IMR-90 (cell line): Measurements from ENCODE around the gene DENND1A. TPM values are rescaled to one million over a fixed set of nuclear protein-coding genes. Genes with fewer than 3 reads are reported as not detected.

ENCODE experiments used
- ATAC-seq: fragments of 200-7000 bp; cut with Tn5 transposase; 2 replicates; pipeline ENCODE4 v1.9.1; 2020; ENCODE audit warnings: low read depth, mild to moderate bottlenecking, moderate library complexity
- BruUV-seq: library from RNA; stranded (reverse); fragments of 400-500 nt; replicated peaks from 2 replicates; lab custom pipeline; 2021; lab: Mats Ljungman, UMichigan
- CTCF ChIA-PET: fragments of 300-600 bp; formaldehyde crosslinking; extraction: SDS; loops from one replicate; lab custom pipeline; 2021; ENCODE audit warnings: antibody characterized with exemption; lab: Yijun Ruan, JAX
- POLR2A ChIA-PET: fragments of 300-600 bp; sonication (Branson Sonifier 250); formaldehyde crosslinking; loops from one replicate; lab custom pipeline; 2022; ENCODE audit warnings: antibody characterized with exemption; ENCODE audit not compliant: unreplicated experiment; lab: Charles Lee
- DNase-seq: peaks from one replicate; pipeline ENCODE4 v3.0.0; 2013
- H2AFZ ChIP-seq: replicated peaks from 2 replicates; pipeline ENCODE3; 2013; ENCODE audit warnings: low read length, mild to moderate bottlenecking; ENCODE audit not compliant: poor library complexity
- H2AK5ac ChIP-seq: 2 replicates; pipeline ENCODE4 v1.6.1; 2013; ENCODE audit warnings: low read depth, low read length, inconsistent platforms
- H2AK9ac ChIP-seq: replicated peaks from 2 replicates; pipeline ENCODE3; 2013; ENCODE audit warnings: mild to moderate bottlenecking, low read depth, low read length, moderate library complexity; ENCODE audit not compliant: poor library complexity
- H2BK120ac ChIP-seq: 2 replicates; pipeline ENCODE4 v1.6.1; 2013; ENCODE audit warnings: low read depth, low read length, inconsistent platforms
- H2BK15ac ChIP-seq: 3 replicates; pipeline ENCODE4 v1.6.1; 2013; ENCODE audit warnings: low read depth, low read length, inconsistent platforms
- H2BK20ac ChIP-seq: 2 replicates; pipeline ENCODE4 v1.6.1; 2013; ENCODE audit warnings: low read depth, mild to moderate bottlenecking, inconsistent platforms, low read length, moderate library complexity
- H2BK5ac ChIP-seq: 2 replicates; pipeline ENCODE4 v1.6.1; 2013; ENCODE audit warnings: mild to moderate bottlenecking, low read depth, low read length, inconsistent platforms; ENCODE audit not compliant: poor library complexity, severe bottlenecking
- H3K14ac ChIP-seq: replicated peaks from 2 replicates; pipeline ENCODE4 v1.6.1; 2013; ENCODE audit warnings: low read depth, low read length, inconsistent platforms
- H3K18ac ChIP-seq: 2 replicates; pipeline ENCODE4 v1.6.1; 2013; ENCODE audit warnings: low read depth, low read length, control low read depth
- H3K23ac ChIP-seq: 2 replicates; pipeline ENCODE4 v1.6.1; 2013; ENCODE audit warnings: low read depth, low read length, inconsistent platforms
- H3K27ac ChIP-seq: 2 replicates; pipeline ENCODE4 v1.5.1; 2013; ENCODE audit warnings: mild to moderate bottlenecking, control low read depth, low read length; ENCODE audit not compliant: insufficient read depth
- H3K27me3 ChIP-seq: 2 replicates; pipeline ENCODE4 v1.6.1; 2013; ENCODE audit warnings: low read length; ENCODE audit not compliant: control insufficient read depth, insufficient read depth
- H3K36me3 ChIP-seq: 2 replicates; pipeline ENCODE4 v1.6.1; 2013; ENCODE audit warnings: low read length, mixed read lengths; ENCODE audit not compliant: control insufficient read depth, insufficient read depth
- H3K4ac ChIP-seq: 2 replicates; pipeline ENCODE4 v1.6.1; 2013; ENCODE audit warnings: low read depth, low read length, inconsistent platforms
- H3K4me1 ChIP-seq: 2 replicates; pipeline ENCODE4 v1.6.1; 2013; ENCODE audit warnings: low read length, mixed read lengths; ENCODE audit not compliant: control insufficient read depth, insufficient read depth
- H3K4me2 ChIP-seq: 2 replicates; pipeline ENCODE4 v1.6.1; 2013; ENCODE audit warnings: low read depth, mild to moderate bottlenecking, control low read depth, low read length, moderate library complexity
- H3K4me3 ChIP-seq: 2 replicates; pipeline ENCODE4 v1.5.1; 2013; ENCODE audit warnings: low read depth, mild to moderate bottlenecking, control low read depth, low read length, moderate library complexity; ENCODE audit not compliant: insufficient read depth
- H3K56ac ChIP-seq: 2 replicates; pipeline ENCODE4 v1.6.1; 2013; ENCODE audit warnings: low read length, inconsistent platforms; ENCODE audit not compliant: insufficient read depth; ENCODE audit errors: extremely low read depth
- H3K79me1 ChIP-seq, 2 experiments: 2 replicates each; pipeline ENCODE4 v1.6.1; 2013; ENCODE audit warnings: low read length in 2 of 2, inconsistent platforms in 1 of 2, low read depth in 1 of 2
- H3K9ac ChIP-seq: 2 replicates; pipeline ENCODE4 v1.6.1; 2013; ENCODE audit warnings: low read depth, low read length, control low read depth
- H3K9me1 ChIP-seq: 2 replicates; pipeline ENCODE4 v1.6.1; 2013; ENCODE audit warnings: low read length, inconsistent platforms; ENCODE audit not compliant: insufficient read depth
- H3K9me3 ChIP-seq: 2 replicates; pipeline ENCODE4 v1.6.1; 2013; ENCODE audit warnings: low read length; ENCODE audit not compliant: control insufficient read depth, insufficient read depth
- H4K20me1 ChIP-seq: 2 replicates; pipeline ENCODE4 v1.6.1; 2013; ENCODE audit warnings: low read length, inconsistent platforms; ENCODE audit not compliant: insufficient read depth
- H4K5ac ChIP-seq: 2 replicates; pipeline ENCODE4 v1.6.1; 2013; ENCODE audit warnings: mild to moderate bottlenecking, low read depth, low read length, control low read depth
- H4K8ac ChIP-seq, 2 experiments: 2 replicates each; pipeline ENCODE4 v1.6.1; 2013; ENCODE audit warnings: low read depth in 2 of 2, low read length in 2 of 2, control low read depth in 1 of 2, inconsistent platforms in 1 of 2
- H4K91ac ChIP-seq: 2 replicates; pipeline ENCODE4 v1.6.1; 2013; ENCODE audit warnings: low read depth, low read length, inconsistent platforms; ENCODE audit not compliant: insufficient read depth
- ELK1 ChIP-seq: fragments of 150-350 bp; IDR thresholded peaks from 2 replicates; pipeline ENCODE4 v1.6.1; 2016; ENCODE audit warnings: low read depth, mild to moderate bottlenecking, low read length, moderate library complexity, borderline replicate concordance
- MAZ ChIP-seq: IDR thresholded peaks from 2 replicates; pipeline ENCODE4 v1.6.1; 2012; ENCODE audit warnings: low read depth, mild to moderate bottlenecking, low read length, improper control_type of control experiment, moderate library complexity, borderline replicate concordance
- POLR2A ChIP-seq: IDR thresholded peaks from 2 replicates; pipeline ENCODE4 v1.6.1; 2012; ENCODE audit warnings: mild to moderate bottlenecking, low read depth, low read length
- RAD21 ChIP-seq: IDR thresholded peaks from 2 replicates; pipeline ENCODE4 v1.6.1; 2012; ENCODE audit warnings: low read length, improper control_type of control experiment
- SMC3 ChIP-seq: fragments of 150-350 bp; IDR thresholded peaks from 2 replicates; pipeline ENCODE4 v1.6.1; 2016; ENCODE audit warnings: low read depth, mild to moderate bottlenecking, antibody characterized with exemption, low read length, moderate library complexity
- USF2 ChIP-seq: fragments of 150-350 bp; IDR thresholded peaks from 2 replicates; pipeline ENCODE4 v1.6.1; 2017; ENCODE audit warnings: mild to moderate bottlenecking, antibody characterized with exemption, low read length, low read depth
- dilution Hi-C: fragments of 300-500 bp; cut with HindIII; formaldehyde crosslinking; loops from one replicate; pipeline ENCODE4 v1.14.3; 2018; ENCODE audit warnings: low sequenced_read_pairs; ENCODE audit not compliant: unreplicated experiment
- in situ Hi-C: fragments of 300-500 bp; cut with MboI; formaldehyde crosslinking; loops from 3 replicates; pipeline ENCODE4 v1.14.3; 2019; ENCODE audit warnings: low sequenced_read_pairs, inconsistent platforms, mixed read lengths
- intact Hi-C: fragments of 100-400 bp; cut with micrococcal nuclease; formaldehyde crosslinking; loops from 2 replicates; pipeline ENCODE4 v1.10.0; 2022
- polyA plus RNA-seq, 3 experiments: library from polyadenylated mRNA; depleted of rRNA; stranded (reverse); fragments of >200 nt; gene quantifications; 2 replicates each; pipeline ENCODE4 v1.2.3, GENCODE V29; 2012; ENCODE audit warnings: low replicate concordance in 1 of 3
- total RNA-seq: library from RNA; depleted of rRNA; stranded (reverse); fragments of >200 nt; gene quantifications from 2 replicates; pipeline ENCODE4 v1.2.3, GENCODE V29; 2012

The DENND1A gene
- total and polyA plus RNA-seq, 2 of the 4 experiments (the other 2 are of a cell fraction) = 21.4 to 27.6 TPM

DNA sequence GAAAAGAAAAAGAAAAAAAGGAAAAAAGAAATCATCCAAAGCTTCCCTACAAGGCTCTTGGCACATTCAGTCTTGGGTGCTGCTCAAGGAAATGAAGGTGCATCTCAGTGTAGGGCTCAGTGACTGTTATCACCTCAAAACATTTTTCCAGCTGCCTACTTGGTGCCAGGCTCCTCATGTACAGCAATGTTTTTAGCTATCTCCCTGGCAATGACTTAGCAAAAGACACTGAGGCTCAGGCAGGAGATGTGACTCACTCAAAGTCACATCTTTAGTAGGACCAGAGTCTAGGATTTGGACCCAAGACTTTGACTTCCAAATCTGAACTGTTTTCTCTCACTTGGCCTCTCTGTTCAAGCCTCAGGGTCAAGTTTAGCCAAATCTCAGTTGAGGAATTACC lies 309.7 kb downstream of the DENND1A start:
- H3K23ac ChIP-seq = no peak overlapping the region
- no peaks in the 10 kb centered on the region for H4K20me1 ChIP-seq
- no peak overlapping the region for H3K56ac ChIP-seq
- H3K9me1 ChIP-seq = no peaks in the 10 kb centered on the region
- no peak overlapping the region for H3K18ac ChIP-seq
- no peaks in the 10 kb centered on the region for H3K9me3 ChIP-seq
- H3K27ac ChIP-seq = no peak overlapping the region
- TF ChIP-seq SMC3 = no peak
- TF ChIP-seq ELK1 = no peak
- TF ChIP-seq MAZ = no peak
- TF ChIP-seq RAD21 = no peak
- TF ChIP-seq POLR2A = no peak
- TF ChIP-seq USF2 = no peak
- in situ Hi-C loops (no loop called here), intact Hi-C loops (no loop called here), dilution Hi-C loops (no loop called here)
- no peak overlapping the region for H3K4me3 ChIP-seq
- no peak overlapping the region for H4K91ac ChIP-seq
- H3K36me3 ChIP-seq = no peaks in the 10 kb centered on the region
- no peaks in the 10 kb centered on the region for H3K27me3 ChIP-seq
- H3K4me1 ChIP-seq = no peaks in the 10 kb centered on the region
- no peak overlapping the region for H3K4ac ChIP-seq
- no peak overlapping the region for H3K9ac ChIP-seq
- no peak overlapping the region for H2BK20ac ChIP-seq
- H3K79me1 ChIP-seq = no peaks in the 10 kb centered on the region
- no peak overlapping the region for H2BK15ac ChIP-seq
- H4K8ac ChIP-seq = no peak overlapping the region
- no TSS peak for BruUV-seq
- no peak overlapping the region for H3K14ac ChIP-seq
- H2AFZ ChIP-seq = no peak overlapping the region
- ChIA-PET POLR2A (no interaction called here), CTCF (interaction anchor here (1.0 kb wide), 1 partner anchor 16 kb away, joined by 3 read pairs; no protein-coding TSS in a partner anchor)
- H4K5ac ChIP-seq = no peak overlapping the region
- H3K4me2 ChIP-seq = no peak overlapping the region
- H2BK5ac ChIP-seq = no peak overlapping the region
- no peak overlapping the region for H2AK9ac ChIP-seq
- DNase-seq = peak; percentile 8
- no peak for ATAC-seq
- no peak overlapping the region for H2AK5ac ChIP-seq
- H2BK120ac ChIP-seq = no peak overlapping the region
